GM23338 (cell line): ENCODE results near the gene PTPRJ. TPM values are rescaled to one million over a fixed set of nuclear protein-coding genes. Genes with fewer than 3 reads are reported as not detected.

ENCODE experiments used
- ATAC-seq: fragments of 200-7000 bp; cut with Tn5 transposase; 3 replicates; pipeline ENCODE4 v1.9.1; 2020
- DNase-seq: peaks from one replicate; pipeline ENCODE4 v3.0.0-alpha.2; 2015; ENCODE audit warnings: low spot score
- H2AFZ ChIP-seq: fragments of 200-600 bp; sonication (generic); 2 replicates; pipeline ENCODE4 v1.8.0; 2016; ENCODE audit warnings: antibody characterized with exemption, mild to moderate bottlenecking, moderate library complexity
- H3F3A ChIP-seq: fragments of 200-600 bp; sonication (generic); replicated peaks from 2 replicates; pipeline ENCODE4 v1.8.0; 2017; ENCODE audit warnings: antibody characterized with exemption, mixed run types, low read depth
- H3K27ac ChIP-seq: fragments of 200-600 bp; sonication (generic); 2 replicates; pipeline ENCODE4 v1.6.1; 2016; ENCODE audit warnings: low read depth
- H3K27me3 ChIP-seq: fragments of 200-600 bp; sonication (generic); 2 replicates; pipeline ENCODE4 v1.8.0; 2016; ENCODE audit warnings: mild to moderate bottlenecking, mixed run types, moderate library complexity; ENCODE audit not compliant: insufficient read depth
- H3K36me3 ChIP-seq: fragments of 200-600 bp; sonication (generic); 2 replicates; pipeline ENCODE4 v1.8.0; 2016; ENCODE audit warnings: mild to moderate bottlenecking; ENCODE audit not compliant: insufficient read depth
- H3K4me1 ChIP-seq: fragments of 200-600 bp; sonication (generic); 2 replicates; pipeline ENCODE4 v1.8.0; 2016; ENCODE audit warnings: mild to moderate bottlenecking, moderate library complexity; ENCODE audit not compliant: insufficient read depth
- H3K4me2 ChIP-seq: fragments of 200-600 bp; sonication (generic); 2 replicates; pipeline ENCODE4 v1.7.1; 2017; ENCODE audit warnings: mixed run types
- H3K4me3 ChIP-seq: fragments of 200-600 bp; sonication (generic); 2 replicates; pipeline ENCODE4 v1.6.1; 2016; ENCODE audit warnings: mixed run types
- H3K79me2 ChIP-seq: fragments of 200-600 bp; sonication (generic); replicated peaks from 2 replicates; pipeline ENCODE4 v1.8.0; 2017; ENCODE audit warnings: mild to moderate bottlenecking; ENCODE audit not compliant: insufficient read depth
- H3K9me2 ChIP-seq: fragments of 200-600 bp; sonication (generic); 2 replicates; pipeline ENCODE4 v1.8.0; 2017; ENCODE audit not compliant: insufficient read depth
- H4K20me1 ChIP-seq: fragments of 200-600 bp; sonication (generic); replicated peaks from 2 replicates; pipeline ENCODE4 v1.8.0; 2017; ENCODE audit warnings: mild to moderate bottlenecking; ENCODE audit not compliant: insufficient read depth
- H3K27ac Mint-ChIP-seq: 2 replicates; pipeline ENCODE4 v1.8.0; 2020; ENCODE audit warnings: inconsistent platforms, mild to moderate bottlenecking, moderate library complexity, mixed read lengths
- H3K27me3 Mint-ChIP-seq: 3 replicates; pipeline ENCODE4 v1.8.0; 2022; ENCODE audit warnings: low read depth, mild to moderate bottlenecking, moderate library complexity, mixed read lengths, inconsistent platforms; ENCODE audit not compliant: insufficient read depth, poor library complexity
- H3K36me3 Mint-ChIP-seq: 3 replicates; pipeline ENCODE4 v1.8.0; 2021; ENCODE audit warnings: low read depth, mild to moderate bottlenecking, inconsistent platforms, moderate library complexity, mixed read lengths
- H3K4me1 Mint-ChIP-seq: 3 replicates; pipeline ENCODE4 v1.8.0; 2020; ENCODE audit warnings: mild to moderate bottlenecking, inconsistent platforms, mixed read lengths
- H3K4me3 Mint-ChIP-seq: 3 replicates; pipeline ENCODE4 v1.8.0; 2021; ENCODE audit warnings: moderate library complexity, mild to moderate bottlenecking, inconsistent platforms, mixed read lengths
- H3K9me3 Mint-ChIP-seq: 3 replicates; pipeline ENCODE4 v1.8.0; 2020; ENCODE audit warnings: moderate library complexity, mild to moderate bottlenecking, inconsistent platforms, mixed read lengths
- CTCF ChIP-seq, 2 experiments: fragments of 200-600 bp in 1 of 2; sonication (generic) in 1 of 2; conservative IDR thresholded peaks; 2 replicates each; pipeline versions ENCODE4 v1.5.1 to v1.6.1; 2016 to 2017; ENCODE audit warnings: antibody characterized with exemption in 2 of 2, low read depth in 2 of 2, mild to moderate bottlenecking in 2 of 2, moderate library complexity in 1 of 2
- ETS1 ChIP-seq: IDR thresholded peaks from 2 replicates; pipeline ENCODE4 v1.6.1; 2016; ENCODE audit warnings: antibody characterized with exemption
- EZH2 ChIP-seq: fragments of 200-600 bp; sonication (generic); IDR thresholded peaks from one replicate; pipeline ENCODE4 v1.8.0; 2017; ENCODE audit warnings: antibody characterized with exemption, mild to moderate bottlenecking, low read depth; ENCODE audit not compliant: unreplicated experiment
- EZH2phosphoT487 ChIP-seq: fragments of 200-600 bp; sonication (generic); IDR thresholded peaks from one replicate; pipeline ENCODE4 v1.8.1; 2018; ENCODE audit warnings: antibody characterized with exemption; ENCODE audit not compliant: unreplicated experiment
- JUNB ChIP-seq: IDR thresholded peaks from one replicate; pipeline ENCODE4 v1.6.1; 2016; ENCODE audit warnings: antibody characterized with exemption; ENCODE audit not compliant: unreplicated experiment
- NANOG ChIP-seq: IDR thresholded peaks from 2 replicates; pipeline ENCODE4 v1.6.1; 2016; ENCODE audit warnings: antibody characterized with exemption, borderline replicate concordance
- POLR2AphosphoS5 ChIP-seq: IDR thresholded peaks from 2 replicates; pipeline ENCODE4 v1.6.1; 2016; ENCODE audit warnings: antibody characterized with exemption, low read depth
- STAT1 ChIP-seq: IDR thresholded peaks from one replicate; pipeline ENCODE4 v1.6.1; 2016; ENCODE audit warnings: antibody characterized with exemption; ENCODE audit not compliant: unreplicated experiment
- ZNF331 ChIP-seq: fragments of 250-450 bp; sonication (Bioruptor Pico); IDR thresholded peaks from 2 replicates; pipeline ENCODE4 v1.5.0; 2020; ENCODE audit warnings: low read depth, mild to moderate bottlenecking, moderate library complexity
- polyA plus RNA-seq: library from polyadenylated mRNA; unstranded; fragments of >200 nt; fragmentation: Nextera tagmentation; extraction: Ambion mirVana; gene quantifications from 2 replicates; pipeline ENCODE4 v1.2.1, GENCODE V29; 2016
- total RNA-seq: library from RNA; depleted of rRNA; stranded (reverse); fragments of >200 nt; shearing (Covaris generic); gene quantifications from 2 replicates; pipeline ENCODE4 v1.2.3, GENCODE V29; 2014

Gene PTPRJ
- total and polyA plus RNA-seq, 2 experiments from 2014 or later, result 4.2 to 16.0 TPM

- H3K27ac ChIP-seq, result no peak overlapping the region
- H3K27ac Mint-ChIP-seq, result 0 out of 2 replicates have a peak overlapping the region, but pooled peaks have one; percentile 2
- no peaks in the 10 kb centered on the region for H3K27me3 ChIP-seq
- TF ChIP-seq JUNB (no peak), CTCF (conservative IDR thresholded peaks at IDR 0.05; ENCODE audit: low read depth in 2 of 2) (no peak), EZH2phosphoT487 (no peak), STAT1 (no peak), NANOG (no peak), ZNF331 (CRISPR knock-in tag) (no peak)
- no peaks in the 10 kb centered on the region for H3F3A ChIP-seq
- no peaks in the 10 kb centered on the region for H3K36me3 Mint-ChIP-seq
- peaks cover 15% of the 10 kb centered on the region; the same call in 1 of the 2 replicates for H3K4me1 ChIP-seq
- H3K4me3 Mint-ChIP-seq, result no peak overlapping the region
- H3K4me2 ChIP-seq, result no peak overlapping the region
- H4K20me1 ChIP-seq, result no peaks in the 10 kb centered on the region
- DNase-seq, result no peak
- ATAC-seq, result no peak
- H3K36me3 ChIP-seq, result no peaks in the 10 kb centered on the region
- no peaks in the 10 kb centered on the region for H3K9me3 Mint-ChIP-seq
- no peak overlapping the region for H3K4me3 ChIP-seq
- H3K9me2 ChIP-seq, result no peaks in the 10 kb centered on the region
- H2AFZ ChIP-seq, result no peak overlapping the region
- 0 out of 2 replicates have a peak, but pooled peaks cover 6% of the 10 kb centered on the region for H3K79me2 ChIP-seq
- peaks cover 46% of the 10 kb centered on the region for H3K4me1 Mint-ChIP-seq
- peaks cover 9% of the 10 kb centered on the region for H3K27me3 Mint-ChIP-seq
Measured at GRCh38 chr11:48029681-48030290, 49.4 kb downstream of the PTPRJ start.

- Histone ChIP-seq H3K27me3 (no peaks in the 10 kb centered on the region), H3K9me2 (no peaks in the 10 kb centered on the region), H3K27ac (no peak overlapping the region), H3K36me3 (no peaks in the 10 kb centered on the region), H3K4me1 (peaks cover 21% of the 10 kb centered on the region), H3K4me2 (peak overlapping the region; percentile 27), H2AFZ (no peak overlapping the region), H4K20me1 (no peaks in the 10 kb centered on the region), H3F3A (no peaks in the 10 kb centered on the region), H3K4me3 (no peak overlapping the region), H3K79me2 (0 out of 2 replicates have a peak, but pooled peaks cover 6% of the 10 kb centered on the region)
- peak overlapping the region; percentile 79; the same call in 1 of the 2 replicates for H3K27ac Mint-ChIP-seq
- no peak overlapping the region for H3K4me3 Mint-ChIP-seq
- no peak for DNase-seq
- peaks cover 9% of the 10 kb centered on the region for H3K27me3 Mint-ChIP-seq
- TF ChIP-seq EZH2, result no peak
- no peak for TF ChIP-seq EZH2phosphoT487
- H3K36me3 Mint-ChIP-seq, result no peaks in the 10 kb centered on the region
- no peak for ATAC-seq
- peaks cover 47% of the 10 kb centered on the region for H3K4me1 Mint-ChIP-seq
- H3K9me3 Mint-ChIP-seq, result no peaks in the 10 kb centered on the region
Measured at GRCh38 chr11:48031602-48032001, 51.2 kb downstream of the PTPRJ start.

- Histone ChIP-seq H3K36me3 (no peaks in the 10 kb centered on the region), H3K4me1 (peaks cover 21% of the 10 kb centered on the region), H4K20me1 (no peaks in the 10 kb centered on the region), H3K4me3 (no peak overlapping the region), H3K27ac (no peak overlapping the region), H2AFZ (no peak overlapping the region), H3K4me2 (no peak overlapping the region), H3K9me2 (no peaks in the 10 kb centered on the region), H3K27me3 (no peaks in the 10 kb centered on the region), H3K79me2 (0 out of 2 replicates have a peak, but pooled peaks cover 6% of the 10 kb centered on the region), H3F3A (no peaks in the 10 kb centered on the region)
- peaks cover 9% of the 10 kb centered on the region for H3K27me3 Mint-ChIP-seq
- no peaks in the 10 kb centered on the region for H3K36me3 Mint-ChIP-seq
- peaks cover 51% of the 10 kb centered on the region for H3K4me1 Mint-ChIP-seq
- ATAC-seq, result no peak
- DNase-seq, result no peak
- H3K27ac Mint-ChIP-seq, result no peak overlapping the region
- H3K9me3 Mint-ChIP-seq, result no peaks in the 10 kb centered on the region
- no peak overlapping the region for H3K4me3 Mint-ChIP-seq
- TF ChIP-seq JUNB (no peak), ZNF331 (CRISPR knock-in tag) (no peak), EZH2 (no peak), NANOG (no peak), ETS1 (no peak), CTCF (conservative IDR thresholded peaks at IDR 0.05; ENCODE audit: low read depth in 2 of 2) (no peak), POLR2AphosphoS5 (no peak), STAT1 (no peak), EZH2phosphoT487 (no peak)
Measured at GRCh38 chr11:48032721-48033120, 52.4 kb downstream of the PTPRJ start.
